ENCODE measurements around the gene NTSR1. TPM values are rescaled to one million over a fixed set of nuclear protein-coding genes. Genes with fewer than 3 reads are reported as not detected.

NTSR1 gene
- total and polyA plus RNA-seq, 2 of the 13 experiments (the other 11 are each of a cell fraction or from before 2014, with no cell fraction given): 0.09 to 0.12 TPM

GRCh38 chr20:62800314-62801259 lies 92.0 kb downstream of the NTSR1 start (continued):
- no peak for TF ChIP-seq STAG1 (CRISPR knock-in tag; IDR thresholded peaks at IDR 0.05)
- TF ChIP-seq TMF1 (CRISPR knock-in tag; IDR thresholded peaks at IDR 0.05; ENCODE audit: low read depth): no peak
- TF ChIP-seq ZNF7 (CRISPR knock-in tag; IDR thresholded peaks at IDR 0.05): peak; percentile 75
- TF ChIP-seq XBP1 (CRISPR knock-in tag; IDR thresholded peaks at IDR 0.05): no peak
- peak; percentile 87 for TF ChIP-seq AGO2 (optimal IDR thresholded peaks at IDR 0.05; ENCODE audit: low read depth, low read length)
- TF ChIP-seq HIVEP1 (CRISPR knock-in tag; IDR thresholded peaks at IDR 0.05): no peak
- TF ChIP-seq, protein P1, sequence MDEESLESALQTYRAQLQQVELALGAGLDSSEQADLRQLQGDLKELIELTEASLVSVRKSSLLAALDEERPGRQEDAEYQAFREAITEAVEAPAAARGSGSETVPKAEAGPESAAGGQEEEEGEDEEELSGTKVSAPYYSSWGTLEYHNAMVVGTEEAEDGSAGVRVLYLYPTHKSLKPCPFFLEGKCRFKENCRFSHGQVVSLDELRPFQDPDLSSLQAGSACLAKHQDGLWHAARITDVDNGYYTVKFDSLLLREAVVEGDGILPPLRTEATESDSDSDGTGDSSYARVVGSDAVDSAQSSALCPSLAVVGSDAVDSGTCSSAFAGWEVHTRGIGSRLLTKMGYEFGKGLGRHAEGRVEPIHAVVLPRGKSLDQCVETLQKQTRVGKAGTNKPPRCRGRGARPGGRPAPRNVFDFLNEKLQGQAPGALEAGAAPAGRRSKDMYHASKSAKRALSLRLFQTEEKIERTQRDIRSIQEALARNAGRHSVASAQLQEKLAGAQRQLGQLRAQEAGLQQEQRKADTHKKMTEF (CRISPR knock-in tag; IDR thresholded peaks at IDR 0.05): no peak
- TF ChIP-seq MYC (CRISPR knock-in tag; IDR thresholded peaks at IDR 0.05; ENCODE audit: borderline replicate concordance): no peak
- no peak for TF ChIP-seq ZNF598 (CRISPR knock-in tag; IDR thresholded peaks at IDR 0.05; ENCODE audit: borderline replicate concordance)
- TF ChIP-seq ZNF782 (CRISPR knock-in tag; IDR thresholded peaks at IDR 0.05; ENCODE audit: borderline replicate concordance): no peak
- TF ChIP-seq, protein P2, sequence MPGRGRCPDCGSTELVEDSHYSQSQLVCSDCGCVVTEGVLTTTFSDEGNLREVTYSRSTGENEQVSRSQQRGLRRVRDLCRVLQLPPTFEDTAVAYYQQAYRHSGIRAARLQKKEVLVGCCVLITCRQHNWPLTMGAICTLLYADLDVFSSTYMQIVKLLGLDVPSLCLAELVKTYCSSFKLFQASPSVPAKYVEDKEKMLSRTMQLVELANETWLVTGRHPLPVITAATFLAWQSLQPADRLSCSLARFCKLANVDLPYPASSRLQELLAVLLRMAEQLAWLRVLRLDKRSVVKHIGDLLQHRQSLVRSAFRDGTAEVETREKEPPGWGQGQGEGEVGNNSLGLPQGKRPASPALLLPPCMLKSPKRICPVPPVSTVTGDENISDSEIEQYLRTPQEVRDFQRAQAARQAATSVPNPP (CRISPR knock-in tag; IDR thresholded peaks at IDR 0.05): no peak
- 0 out of 2 replicates have a peak, but pooled peaks have one; percentile 29 for TF ChIP-seq KDM5B (CRISPR knock-in tag; IDR thresholded peaks at IDR 0.05; ENCODE audit: borderline replicate concordance)
- peak; percentile 11 for TF ChIP-seq HNRNPLL (IDR thresholded peaks at IDR 0.05; ENCODE audit: low read depth, low read length, poor library complexity, severe bottlenecking)
- no peak for TF ChIP-seq SMAD3 (CRISPR knock-in tag; IDR thresholded peaks at IDR 0.05)
- 0 out of 2 replicates have a peak, but pooled peaks have one; percentile 7 for TF ChIP-seq KLF13 (CRISPR knock-in tag; IDR thresholded peaks at IDR 0.05)
- TF ChIP-seq ASH2L (IDR thresholded peaks at IDR 0.05; ENCODE audit: insufficient read length, low read depth, low read length): no peak
- no peak for TF ChIP-seq TBL1XR1 (IDR thresholded peaks at IDR 0.05; ENCODE audit: borderline replicate concordance, low read length, partially characterized antibody)
- no peak for TF ChIP-seq MEIS2 (CRISPR knock-in tag; IDR thresholded peaks at IDR 0.05)
- TF ChIP-seq PCBP1 (IDR thresholded peaks at IDR 0.05; ENCODE audit: borderline replicate concordance, low read depth, low read length): no peak
- TF ChIP-seq, protein P3, sequence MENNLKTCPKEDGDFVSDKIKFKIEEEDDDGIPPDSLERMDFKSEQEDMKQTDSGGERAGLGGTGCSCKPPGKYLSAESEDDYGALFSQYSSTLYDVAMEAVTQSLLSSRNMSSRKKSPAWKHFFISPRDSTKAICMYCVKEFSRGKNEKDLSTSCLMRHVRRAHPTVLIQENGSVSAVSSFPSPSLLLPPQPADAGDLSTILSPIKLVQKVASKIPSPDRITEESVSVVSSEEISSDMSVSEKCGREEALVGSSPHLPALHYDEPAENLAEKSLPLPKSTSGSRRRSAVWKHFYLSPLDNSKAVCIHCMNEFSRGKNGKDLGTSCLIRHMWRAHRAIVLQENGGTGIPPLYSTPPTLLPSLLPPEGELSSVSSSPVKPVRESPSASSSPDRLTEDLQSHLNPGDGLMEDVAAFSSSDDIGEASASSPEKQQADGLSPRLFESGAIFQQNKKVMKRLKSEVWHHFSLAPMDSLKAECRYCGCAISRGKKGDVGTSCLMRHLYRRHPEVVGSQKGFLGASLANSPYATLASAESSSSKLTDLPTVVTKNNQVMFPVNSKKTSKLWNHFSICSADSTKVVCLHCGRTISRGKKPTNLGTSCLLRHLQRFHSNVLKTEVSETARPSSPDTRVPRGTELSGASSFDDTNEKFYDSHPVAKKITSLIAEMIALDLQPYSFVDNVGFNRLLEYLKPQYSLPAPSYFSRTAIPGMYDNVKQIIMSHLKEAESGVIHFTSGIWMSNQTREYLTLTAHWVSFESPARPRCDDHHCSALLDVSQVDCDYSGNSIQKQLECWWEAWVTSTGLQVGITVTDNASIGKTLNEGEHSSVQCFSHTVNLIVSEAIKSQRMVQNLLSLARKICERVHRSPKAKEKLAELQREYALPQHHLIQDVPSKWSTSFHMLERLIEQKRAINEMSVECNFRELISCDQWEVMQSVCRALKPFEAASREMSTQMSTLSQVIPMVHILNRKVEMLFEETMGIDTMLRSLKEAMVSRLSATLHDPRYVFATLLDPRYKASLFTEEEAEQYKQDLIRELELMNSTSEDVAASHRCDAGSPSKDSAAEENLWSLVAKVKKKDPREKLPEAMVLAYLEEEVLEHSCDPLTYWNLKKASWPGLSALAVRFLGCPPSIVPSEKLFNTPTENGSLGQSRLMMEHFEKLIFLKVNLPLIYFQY (CRISPR knock-in tag; IDR thresholded peaks at IDR 0.05; ENCODE audit: borderline replicate concordance): no peak
- TF ChIP-seq SP140L (CRISPR knock-in tag; IDR thresholded peaks at IDR 0.05; ENCODE audit: borderline replicate concordance): no peak
- no peak for TF ChIP-seq FOXO1 (CRISPR knock-in tag; IDR thresholded peaks at IDR 0.05)
